Dedifferentiated amniotic fluid mesenchymal stem cell (primary cell): ENCODE measurements around the gene NFASC.

Experiments
- DNase-seq: peaks from one replicate; pipeline ENCODE4 v3.0.0-alpha.2; 2016; ENCODE audit errors: extremely low spot score

Gene NFASC

DNA sequence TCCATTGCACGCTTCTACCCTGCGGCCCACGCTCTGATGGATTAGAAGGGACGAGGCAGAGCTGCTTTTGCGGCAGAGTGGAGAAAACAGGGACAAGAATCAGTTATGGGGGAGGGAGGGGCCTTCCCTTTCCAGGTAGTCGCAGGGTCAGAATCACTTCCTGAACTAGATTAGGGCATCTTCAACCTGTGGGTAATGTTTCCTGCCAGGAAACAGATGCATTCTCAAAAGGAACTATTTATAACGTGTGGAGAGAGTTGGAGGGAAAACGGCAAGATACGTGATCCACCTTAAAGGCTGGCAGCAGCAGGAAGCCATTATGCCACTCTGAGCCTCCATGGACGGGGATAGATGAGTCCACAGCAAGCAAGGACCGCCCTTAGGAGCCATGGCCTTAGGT, 112.5 kb downstream of the NFASC start:
- no peak for DNase-seq

DNA sequence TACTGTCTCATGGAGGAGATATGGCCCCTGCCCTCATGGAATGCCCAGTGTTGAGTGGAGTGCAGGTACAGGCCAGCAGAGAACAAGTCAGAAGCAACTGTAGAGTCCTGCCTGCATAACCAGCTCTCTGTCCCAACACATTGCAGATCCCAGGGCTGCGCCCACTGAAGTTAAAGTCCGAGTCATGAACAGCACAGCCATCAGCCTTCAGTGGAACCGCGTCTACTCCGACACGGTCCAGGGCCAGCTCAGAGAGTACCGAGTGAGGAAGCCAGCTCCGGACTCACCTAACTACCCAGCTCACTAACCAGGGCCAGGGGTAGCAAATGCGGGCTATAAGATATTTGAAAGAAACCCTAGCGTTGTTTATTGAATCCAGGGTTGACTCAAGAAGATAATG, 113.2 kb downstream of the NFASC start:
- DNase-seq, result no peak

DNA sequence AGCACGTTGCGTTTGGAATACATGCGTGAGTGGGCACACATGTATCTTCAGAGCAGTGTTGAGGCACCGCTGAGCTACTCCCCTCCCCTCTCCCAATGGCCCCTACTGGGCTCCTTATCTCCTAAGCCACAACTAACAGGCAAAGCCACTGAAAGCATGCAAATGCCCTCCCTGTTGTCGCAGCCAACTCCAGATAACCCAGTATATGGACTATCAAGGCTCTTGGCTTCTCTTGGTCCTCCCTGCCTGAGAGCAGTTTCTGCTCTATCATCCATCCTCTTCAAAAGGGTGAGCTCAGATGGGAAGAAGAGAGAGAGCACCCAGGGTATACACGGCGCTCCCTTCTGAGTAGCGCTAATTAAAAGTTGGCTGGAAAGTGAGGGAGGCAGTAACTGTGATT, 113.8 kb downstream of the NFASC start:
- DNase-seq, result no peak

DNA sequence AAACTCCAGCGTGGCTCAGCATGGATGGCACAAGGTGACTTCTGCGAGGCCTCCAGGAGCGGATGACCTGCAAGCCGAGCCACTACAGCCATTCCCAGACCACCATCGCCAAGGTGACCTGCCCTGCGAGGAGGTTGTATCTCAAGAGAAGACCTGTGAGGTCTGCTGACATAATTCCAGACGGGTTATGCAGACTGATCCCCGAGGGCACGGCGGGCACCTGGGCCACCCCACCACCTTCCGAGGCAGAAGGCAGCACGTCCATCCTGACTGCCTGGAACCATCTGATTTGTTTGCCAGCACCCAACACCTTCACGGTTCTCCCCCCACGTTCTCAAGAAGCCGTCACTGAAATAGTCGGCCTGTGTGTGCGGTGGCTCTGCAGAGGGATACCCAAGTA, 115.5 kb downstream of the NFASC start:
- DNase-seq, result no peak

DNA sequence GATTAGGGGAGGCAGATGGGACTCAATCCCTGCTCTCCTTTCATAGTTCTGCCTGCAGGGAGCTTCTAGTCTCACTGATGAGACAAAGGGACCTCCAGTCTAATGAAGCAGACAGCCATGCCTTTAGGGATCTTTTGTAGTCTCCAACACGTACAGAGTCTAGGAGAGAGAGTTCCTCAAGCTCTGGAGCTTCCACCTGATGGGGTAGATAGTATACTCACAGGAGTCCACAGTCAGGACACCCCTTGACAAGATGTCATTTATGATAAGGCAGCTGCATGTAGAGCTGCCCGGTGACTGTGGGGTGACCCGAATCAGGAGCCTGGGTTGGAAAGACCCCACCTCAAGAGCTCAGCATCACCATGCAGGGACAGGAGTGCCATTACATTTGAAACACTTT, 117.0 kb downstream of the NFASC start:
- DNase-seq, result no peak

DNA sequence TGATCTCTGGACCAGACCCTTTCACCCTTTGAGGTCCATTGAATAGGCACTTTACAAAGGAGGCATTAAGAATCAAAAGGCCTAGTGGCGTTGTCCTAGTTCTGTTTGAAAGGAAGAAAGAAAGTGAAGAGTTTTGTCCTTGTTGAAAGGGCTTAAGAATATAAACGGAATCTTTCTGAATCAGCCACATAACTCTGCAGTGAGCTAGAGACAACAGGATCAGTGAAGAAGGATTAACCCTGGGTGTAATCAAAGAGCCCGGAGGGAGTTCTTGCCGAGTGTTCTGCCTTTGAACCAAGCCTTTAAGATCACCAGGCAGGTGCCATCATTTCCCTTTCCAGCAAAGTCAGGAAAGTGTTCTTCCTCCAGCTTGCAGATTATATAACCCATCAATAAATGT, 117.5 kb downstream of the NFASC start:
- DNase-seq, result no peak

DNA sequence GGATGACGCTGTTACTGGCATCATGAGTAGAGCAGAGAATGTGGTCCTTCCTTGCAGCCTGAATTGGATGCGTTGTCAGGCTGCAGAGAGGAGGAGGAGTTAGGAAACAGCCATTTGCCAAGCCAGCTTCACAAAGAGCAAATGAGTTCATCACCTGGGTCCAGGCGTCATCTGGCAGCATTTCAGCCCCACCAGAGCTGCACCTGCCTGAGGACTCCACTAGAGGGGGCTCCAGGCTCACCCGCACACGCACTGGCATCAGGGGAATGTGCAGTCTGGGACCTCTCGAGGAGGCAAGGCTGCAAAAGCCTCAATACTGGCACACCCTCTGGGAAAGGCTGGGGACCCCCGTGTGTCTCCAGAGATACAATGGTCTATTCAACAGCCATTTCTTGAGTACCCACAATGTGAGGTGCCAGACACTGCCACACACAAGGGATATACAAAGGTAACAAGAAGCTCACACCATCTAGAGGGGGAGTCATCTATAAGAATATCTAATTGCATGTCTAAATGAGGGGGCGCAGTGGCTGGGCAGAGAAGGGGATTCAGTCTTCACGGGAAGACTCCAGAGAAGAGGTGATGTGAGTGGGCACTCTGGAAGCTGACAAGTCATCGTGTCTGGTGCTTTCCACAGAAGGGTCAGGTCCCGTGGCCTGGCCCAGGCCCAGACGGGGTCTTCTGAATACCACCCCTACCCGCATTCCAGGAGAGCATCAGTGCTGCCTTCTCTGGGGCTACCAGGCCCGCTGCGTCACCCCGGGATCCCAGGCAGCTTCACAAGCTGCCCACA, 118.8 kb downstream of the NFASC start:
- DNase-seq, result peak; percentile 50

DNA sequence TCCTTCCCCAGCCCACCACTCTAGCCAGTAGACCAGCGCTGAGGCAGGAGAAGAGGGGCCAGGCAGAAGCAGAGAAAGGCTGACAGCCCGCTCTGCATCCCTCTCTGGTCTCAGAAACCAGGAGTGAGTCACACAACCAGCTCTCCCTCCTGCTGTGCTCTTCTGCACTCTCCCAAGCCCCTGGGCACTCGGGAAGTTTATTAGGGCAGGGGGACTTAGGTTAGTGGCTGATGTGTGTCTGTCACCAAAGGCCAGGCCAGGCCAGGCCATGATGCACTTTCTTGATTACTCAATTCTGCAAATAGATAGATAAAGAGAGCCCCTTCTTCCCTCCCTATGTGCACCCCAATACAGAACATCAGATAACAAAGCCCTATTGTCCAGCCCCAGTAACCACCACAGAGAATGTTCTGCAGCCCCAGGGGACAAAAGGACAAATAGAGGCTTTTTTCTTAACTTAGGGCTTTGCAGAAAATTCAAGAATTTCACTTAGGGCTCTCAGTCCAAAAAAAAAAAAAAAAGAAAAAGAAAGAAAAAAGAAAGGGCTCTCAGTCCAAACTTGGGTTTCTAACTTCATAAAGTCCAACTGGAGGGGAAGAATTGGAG, 119.5 kb downstream of the NFASC start:
- no peak for DNase-seq

DNA sequence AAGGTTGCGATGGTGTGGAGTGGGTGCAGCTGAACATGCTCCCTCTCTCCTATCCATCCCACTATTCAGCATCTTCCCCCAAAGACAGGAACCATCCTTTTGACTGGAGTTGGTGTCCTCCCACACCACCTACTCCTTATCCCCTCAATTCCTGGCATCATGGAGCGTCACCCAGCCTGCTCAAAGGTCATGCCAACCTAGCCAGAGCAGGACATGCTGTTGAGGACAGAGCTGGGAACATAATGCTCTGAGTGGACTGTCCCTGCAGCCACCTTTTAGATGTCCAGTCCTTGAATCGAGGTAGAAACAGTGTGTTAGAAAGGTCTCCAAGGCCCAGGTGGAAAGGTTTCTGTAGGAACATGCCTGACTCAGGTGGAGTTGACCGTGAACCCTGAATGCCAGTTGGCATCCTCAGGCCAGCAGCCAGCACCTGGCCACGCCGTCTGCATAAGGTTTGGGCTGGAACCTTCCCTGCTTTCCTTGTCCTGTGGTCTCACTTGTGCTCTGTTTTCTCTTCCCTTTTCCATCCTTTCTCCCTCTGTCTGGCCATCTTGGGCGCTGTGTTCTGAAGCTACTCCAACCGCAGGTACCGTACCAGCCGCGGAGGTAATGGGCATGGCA, 120.2 kb downstream of the NFASC start:
- DNase-seq, result no peak

DNA sequence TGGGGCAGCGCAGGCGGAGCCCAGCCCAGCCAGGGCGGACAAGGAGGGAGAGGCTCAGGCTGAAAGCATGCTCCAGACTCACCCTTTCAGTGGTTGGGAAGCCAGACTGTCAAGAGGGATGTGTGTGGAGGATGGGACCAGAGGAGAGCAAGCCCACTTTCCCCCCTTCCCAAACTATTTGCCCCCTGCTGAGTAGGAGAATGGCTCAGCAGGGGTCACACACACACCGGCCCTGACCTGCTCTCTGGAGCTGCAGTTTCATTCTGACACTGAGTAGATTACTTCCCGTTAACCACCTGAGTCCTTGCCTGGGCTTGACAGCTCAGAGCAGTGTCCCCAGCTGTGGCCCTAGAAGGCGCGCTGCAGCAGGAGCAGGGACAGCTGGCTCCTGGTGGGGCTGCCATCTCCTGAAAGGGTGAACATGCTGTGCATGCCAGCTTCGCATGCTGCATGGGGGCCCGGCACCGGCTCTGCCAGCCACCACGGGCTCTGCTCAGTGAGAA, 120.7 kb downstream of the NFASC start:
- DNase-seq, result no peak

DNA sequence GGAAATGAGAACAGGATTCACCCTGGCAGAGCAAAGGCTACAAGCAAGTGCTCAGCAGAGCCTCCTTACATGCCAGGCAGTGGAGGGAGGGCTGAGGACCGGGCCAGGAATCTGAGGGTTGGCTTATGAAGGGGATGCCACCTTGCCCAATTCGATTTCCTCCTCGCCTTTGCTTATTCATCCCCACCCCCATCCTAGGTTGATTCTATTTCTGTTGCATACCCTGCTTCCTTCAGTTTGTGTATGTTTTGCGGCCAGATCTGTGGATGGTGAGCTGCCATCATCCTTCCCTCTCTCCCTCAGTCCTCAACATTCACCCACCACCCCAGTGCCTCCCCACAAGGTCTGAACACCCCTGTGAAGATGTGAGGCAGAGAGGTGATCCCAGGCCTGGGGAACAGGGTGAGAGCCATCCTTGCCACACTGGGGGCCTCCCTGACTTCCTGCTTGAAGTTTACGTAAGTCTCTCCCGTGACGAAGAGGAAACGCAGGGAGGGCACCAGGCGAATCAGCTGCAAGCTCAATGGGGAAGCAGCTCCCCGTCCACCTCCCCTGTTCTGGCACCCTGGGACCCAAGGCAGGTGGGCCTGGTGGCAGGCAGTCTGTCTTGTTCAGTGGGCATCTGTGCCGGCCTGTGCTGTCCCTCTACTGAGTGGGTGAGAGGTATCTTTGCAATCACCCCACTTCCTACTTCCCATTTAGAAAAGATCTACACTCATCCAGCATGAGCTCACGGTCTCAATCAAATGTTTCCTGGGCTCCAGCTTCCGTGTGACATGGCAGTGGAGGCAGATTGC, 121.7 kb downstream of the NFASC start:
- DNase-seq, result no peak

DNA sequence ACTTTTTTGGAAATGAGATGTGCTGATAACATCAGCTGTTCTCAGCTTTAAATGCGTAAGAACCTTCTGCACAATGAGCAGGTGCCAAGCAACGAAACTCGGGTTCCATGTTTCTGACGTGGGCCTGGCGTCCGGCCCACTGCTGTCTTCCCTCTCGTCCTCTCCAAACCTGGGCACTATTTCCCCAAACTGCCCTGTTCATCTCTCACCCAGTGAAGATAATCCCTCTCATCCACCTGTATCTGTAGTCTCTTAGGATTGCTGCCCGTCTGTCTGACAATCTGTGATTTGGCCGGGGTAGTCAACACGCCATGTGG, 122.3 kb downstream of the NFASC start:
- DNase-seq, result no peak

DNA sequence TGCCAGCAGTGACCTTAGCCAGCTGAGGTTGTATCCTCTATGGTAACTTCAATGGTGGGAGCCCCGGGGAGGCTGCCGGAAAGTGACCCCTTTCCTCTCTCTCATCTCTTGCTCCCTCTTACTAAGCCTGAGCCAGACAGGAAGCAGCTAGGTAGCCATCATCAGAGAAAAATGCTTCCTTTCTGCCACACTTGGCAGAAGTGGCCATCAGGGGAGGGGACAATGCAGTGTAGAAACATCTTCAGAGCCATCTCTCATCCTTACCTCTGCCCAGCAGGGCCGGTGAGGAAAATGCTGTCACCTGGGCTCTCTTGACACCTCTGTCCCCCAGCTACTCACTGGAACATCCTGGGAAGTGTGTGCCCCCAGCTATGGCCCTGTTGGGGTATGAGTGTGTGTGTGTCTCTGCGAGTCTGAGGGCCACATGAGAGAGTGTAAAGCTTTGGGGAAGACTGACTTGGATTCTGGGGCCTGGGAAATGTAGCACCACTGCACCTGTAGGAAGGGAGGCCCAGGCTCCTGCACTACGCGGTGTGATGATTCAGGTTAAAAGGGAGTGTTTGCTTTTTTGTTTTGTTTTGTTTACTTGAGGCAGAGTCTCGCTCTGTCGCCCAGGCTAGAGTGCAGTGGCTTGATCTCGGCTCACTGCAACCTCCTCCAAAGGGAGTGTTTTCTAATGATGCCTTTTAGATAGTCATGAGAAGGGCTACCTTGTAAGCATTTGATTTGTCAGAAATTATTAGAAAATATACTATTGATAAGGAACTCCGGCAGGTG, 123.6 kb downstream of the NFASC start:
- no peak for DNase-seq

DNA sequence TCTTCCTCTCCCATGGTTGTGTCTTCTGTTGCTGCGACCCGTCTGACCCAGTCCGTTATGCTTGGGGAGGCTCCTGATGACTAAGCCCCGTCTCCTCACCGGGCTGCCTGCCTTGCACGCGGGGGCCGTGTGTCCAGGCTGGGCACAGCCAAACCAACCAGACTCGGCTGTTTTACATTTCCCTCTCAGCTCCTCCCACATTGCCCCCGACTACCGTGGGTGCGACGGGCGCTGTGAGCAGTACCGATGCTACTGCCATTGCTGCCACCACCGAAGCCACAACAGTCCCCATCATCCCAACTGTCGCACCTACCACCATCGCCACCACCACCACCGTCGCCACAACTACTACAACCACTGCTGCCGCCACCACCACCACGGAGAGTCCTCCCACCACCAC, 126.3 kb downstream of the NFASC start:
- DNase-seq, result no peak

DNA sequence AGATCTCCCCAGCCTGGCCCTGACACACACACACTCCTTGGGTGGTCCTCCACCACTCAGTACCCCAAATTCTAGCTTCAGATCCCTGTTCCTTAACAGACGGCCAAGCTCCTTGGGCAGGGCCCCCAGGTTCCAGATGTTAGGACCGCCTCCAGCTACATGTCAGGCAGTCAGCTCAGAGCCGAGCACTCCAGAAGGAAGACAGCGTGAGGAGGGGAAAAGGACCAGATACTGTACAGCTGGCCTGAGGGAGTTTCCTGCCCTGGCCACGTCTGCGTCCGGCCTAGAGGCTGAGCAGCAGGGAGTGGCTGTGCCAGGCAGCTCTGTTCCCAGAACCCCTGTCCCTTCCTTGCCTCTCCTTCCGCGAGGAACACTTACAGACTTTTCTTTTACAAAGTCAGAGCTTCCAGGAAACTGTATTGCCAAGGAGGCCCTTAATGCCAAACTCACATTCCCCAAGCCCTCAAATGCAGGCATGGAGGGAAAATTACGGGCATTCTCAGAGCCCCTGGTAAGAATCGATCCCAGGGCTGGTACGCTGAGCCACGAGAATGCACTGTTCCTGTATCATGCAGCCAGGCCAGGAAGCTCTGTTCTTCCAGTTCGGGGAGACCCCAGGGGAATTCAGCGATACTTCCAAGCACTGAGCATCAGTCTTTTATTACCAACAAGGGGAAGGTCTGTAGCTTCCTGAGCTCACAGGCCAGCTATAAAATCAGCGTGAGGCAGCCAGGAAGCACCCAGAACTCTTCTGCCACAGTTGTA, 127.1 kb downstream of the NFASC start:
- no peak for DNase-seq

DNA sequence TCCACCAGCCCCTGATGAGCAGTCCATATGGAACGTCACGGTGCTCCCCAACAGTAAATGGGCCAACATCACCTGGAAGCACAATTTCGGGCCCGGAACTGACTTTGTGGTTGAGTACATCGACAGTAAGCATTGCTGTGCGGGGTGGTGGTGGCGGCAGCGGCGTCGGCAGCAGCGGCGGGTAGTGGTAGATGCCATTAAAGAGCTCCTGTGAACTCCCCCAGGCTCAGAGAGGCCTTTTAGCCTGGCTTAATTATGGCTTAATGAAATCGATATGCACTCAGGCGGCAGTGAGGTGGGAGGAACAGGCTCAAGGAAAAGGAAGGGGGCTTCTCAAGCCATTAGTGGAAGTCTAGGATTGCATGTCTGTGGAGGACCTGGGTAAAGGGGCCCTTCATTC, 130.5 kb downstream of the NFASC start:
- DNase-seq, result no peak

DNA sequence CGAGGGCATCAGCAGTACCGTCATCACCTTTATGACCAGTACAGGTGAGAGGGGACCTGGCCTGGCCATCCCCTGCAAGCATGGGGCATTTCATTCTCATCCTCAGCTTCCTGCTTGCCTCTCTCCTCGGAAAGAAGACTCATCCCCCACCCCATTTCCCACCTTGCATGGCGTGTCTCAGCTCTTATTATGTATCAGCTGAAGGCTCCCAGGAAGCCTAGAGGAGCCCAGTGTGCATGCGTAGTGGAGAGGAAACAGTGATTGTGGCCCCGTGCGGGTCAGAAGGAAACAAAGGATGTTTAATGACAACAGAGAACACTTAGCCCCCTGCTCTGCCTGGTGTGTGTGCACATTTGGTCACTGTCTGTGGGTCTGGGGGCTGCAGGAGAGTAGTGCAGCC, 132.0 kb downstream of the NFASC start:
- no peak for DNase-seq

DNA sequence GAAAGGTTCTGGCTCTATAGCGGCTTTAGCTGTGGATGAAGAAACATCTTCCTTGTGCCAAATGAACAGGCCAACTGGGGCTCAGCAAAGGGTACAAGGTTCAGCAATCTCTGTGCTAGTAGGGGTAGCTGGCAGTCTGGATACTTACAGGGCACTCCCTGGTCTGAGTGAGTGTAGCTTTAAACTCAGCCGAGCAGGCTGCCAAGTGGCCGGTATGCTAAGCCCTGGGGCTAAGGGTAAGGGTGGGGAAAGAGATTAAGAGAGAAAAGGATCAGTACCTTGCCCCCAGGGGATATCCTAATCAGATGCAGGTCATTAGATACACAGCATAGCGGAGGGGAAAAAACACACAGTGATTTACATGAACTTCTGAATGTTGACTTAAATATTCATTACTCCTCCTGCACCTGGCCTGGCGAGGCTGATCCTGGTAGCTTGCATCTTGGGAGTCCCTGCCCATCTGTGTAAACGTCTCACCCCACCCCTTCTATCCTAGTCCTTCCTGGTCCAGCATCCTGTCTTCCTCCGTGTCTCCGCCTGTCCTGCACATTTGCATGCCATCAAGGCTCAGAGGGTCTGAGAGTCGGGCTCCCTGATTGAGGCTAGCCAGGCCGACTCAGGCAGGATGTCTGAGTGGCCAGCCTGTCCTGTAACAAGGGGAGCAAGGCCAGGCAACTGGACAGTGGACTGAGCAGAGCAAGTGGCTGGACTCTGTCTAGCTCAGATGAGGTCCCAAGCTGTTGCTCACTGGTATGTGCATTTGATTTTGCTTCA, 132.9 kb downstream of the NFASC start:
- DNase-seq, result no peak

DNA sequence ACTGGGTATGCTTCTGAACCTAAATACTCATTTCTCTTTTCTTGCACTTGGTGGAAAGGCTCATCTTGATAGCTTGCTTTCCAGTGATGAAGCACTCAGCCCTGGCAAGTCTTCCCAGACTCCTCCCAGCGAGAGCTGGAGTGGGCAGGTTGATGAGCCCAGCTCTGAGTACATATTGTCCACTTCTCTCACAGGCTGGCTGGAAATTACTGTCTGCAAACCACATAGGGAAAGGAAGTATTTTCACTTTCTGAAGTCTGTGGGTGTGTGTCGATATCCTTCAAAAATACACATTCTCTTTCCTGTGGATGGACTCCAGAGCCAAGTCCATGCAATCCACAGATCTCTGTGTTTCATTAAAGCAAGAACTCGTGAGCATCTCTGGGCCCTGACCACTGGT, 133.7 kb downstream of the NFASC start:
- DNase-seq, result no peak

DNA sequence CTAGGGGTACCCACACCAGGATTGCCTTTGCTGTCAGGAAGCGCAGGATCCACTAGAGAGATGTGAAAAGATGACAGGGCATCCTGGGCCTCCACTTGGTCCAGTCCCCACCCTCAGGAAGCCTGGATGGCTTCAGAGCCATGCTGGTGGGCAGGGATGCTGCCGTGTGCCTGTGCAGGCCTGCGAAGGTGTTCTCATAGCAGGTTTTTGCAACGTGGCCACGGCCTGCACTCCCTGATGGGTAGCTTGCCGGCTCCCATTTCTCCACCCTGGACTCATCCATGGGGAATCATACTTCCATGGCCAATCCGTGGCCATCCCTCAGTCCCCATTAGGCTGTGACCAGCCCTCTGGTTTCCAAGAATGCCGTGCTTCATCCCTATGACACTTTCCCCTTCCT, 138.2 kb downstream of the NFASC start:
- no peak for DNase-seq
